DND-41 (cell line): ENCODE results near the gene KRTAP9-2.
"Not testable (repeated sequence)": the region's sequence is repeated elsewhere in the genome, so short reads cannot be mapped to it uniquely, and the experiment has no call there.

Experiments used
- ATAC-seq: fragments of 200-7000 bp; cut with Tn5 transposase; 3 replicates; pipeline ENCODE4 v1.9.1; 2021; ENCODE audit warnings: low read depth; ENCODE audit not compliant: insufficient read depth
- DNase-seq: peaks from one replicate; pipeline ENCODE4 v3.0.0-alpha.2; 2020
- H2AFZ ChIP-seq: 2 replicates; pipeline ENCODE4 v1.6.0; 2012; ENCODE audit warnings: low read depth, low read length
- H3K27ac ChIP-seq: 2 replicates; pipeline ENCODE4 v1.5.1; 2012; ENCODE audit warnings: low read length, inconsistent platforms
- H3K27me3 ChIP-seq: fragments of 200-600 bp; sonication (generic); 2 replicates; pipeline ENCODE4 v1.6.0; 2012; ENCODE audit warnings: low read length, mild to moderate bottlenecking, inconsistent platforms; ENCODE audit not compliant: insufficient read depth, poor library complexity
- H3K36me3 ChIP-seq: 2 replicates; pipeline ENCODE4 v1.5.1; 2012; ENCODE audit warnings: low read length, inconsistent platforms; ENCODE audit not compliant: insufficient read depth
- H3K4me1 ChIP-seq: 2 replicates; pipeline ENCODE4 v1.5.1; 2012; ENCODE audit warnings: mild to moderate bottlenecking, low read length; ENCODE audit not compliant: insufficient read depth
- H3K4me2 ChIP-seq: 2 replicates; pipeline ENCODE4 v1.6.0; 2012; ENCODE audit warnings: mild to moderate bottlenecking, moderate library complexity, low read length, inconsistent platforms; ENCODE audit not compliant: insufficient read depth
- H3K4me3 ChIP-seq, 2 experiments: fragments of 200-600 bp in 1 of 2; shearing (Covaris generic) in 1 of 2; 2 replicates each; pipeline ENCODE4 v1.5.1; 2012 to 2016; ENCODE audit warnings: inconsistent platforms in 2 of 2, low read length in 2 of 2, mild to moderate bottlenecking in 2 of 2, low read depth in 1 of 2, moderate library complexity in 1 of 2
- H3K79me2 ChIP-seq: 2 replicates; pipeline ENCODE4 v1.6.0; 2012; ENCODE audit warnings: low read length, inconsistent platforms; ENCODE audit not compliant: insufficient read depth
- H3K9ac ChIP-seq: 2 replicates; pipeline ENCODE4 v1.6.0; 2012; ENCODE audit warnings: low read depth, mild to moderate bottlenecking, inconsistent platforms, low read length, moderate library complexity
- H3K9me3 ChIP-seq: 2 replicates; pipeline ENCODE4 v1.5.1; 2012; ENCODE audit warnings: low read length, moderate library complexity, mild to moderate bottlenecking, inconsistent platforms; ENCODE audit not compliant: insufficient read depth, severe bottlenecking
- H4K20me1 ChIP-seq: 2 replicates; pipeline ENCODE4 v1.6.0; 2012; ENCODE audit warnings: low read length; ENCODE audit not compliant: insufficient read depth
- EZH2 ChIP-seq: IDR thresholded peaks from 3 replicates; pipeline ENCODE4 v1.6.1; 2012; ENCODE audit warnings: borderline replicate concordance, low read depth, mild to moderate bottlenecking, moderate library complexity, low read length, inconsistent platforms; ENCODE audit not compliant: severe bottlenecking
- TF ChIP-seq, protein P1 (sequence below): IDR thresholded peaks from 2 replicates; pipeline ENCODE4 v1.5.1; 2012; ENCODE audit warnings: borderline replicate concordance, low read length, moderate library complexity, mild to moderate bottlenecking; ENCODE audit not compliant: poor library complexity, severe bottlenecking; ENCODE audit errors: extremely low read depth

Gene KRTAP9-2

GRCh38 chr17:41186872-41187271 lies 39.6 kb upstream of the KRTAP9-2 start:
- DNase-seq, result no peak

GRCh38 chr17:41189837-41190318 lies 36.6 kb upstream of the KRTAP9-2 start, which contains the start of gene KRTAP9-1:
Gene KRTAP9-1 (plus strand): TSS chr17:41189887. CDS start chr17:41189887, 0 bp downstream.
- not testable (repeated sequence) for H3K9me3 ChIP-seq, H3K79me2 ChIP-seq, H4K20me1 ChIP-seq, H3K4me3 ChIP-seq, DNase-seq, ATAC-seq, H3K27me3 ChIP-seq, H3K4me2 ChIP-seq, H3K27ac ChIP-seq, H3K9ac ChIP-seq, H2AFZ ChIP-seq, H3K36me3 ChIP-seq, H3K4me1 ChIP-seq

More at GRCh38 chr17:41186872-41187271, 39.6 kb upstream of the KRTAP9-2 start:
- H3K4me3 ChIP-seq, result no peak overlapping the region
- H3K9ac ChIP-seq, result no peak overlapping the region
- TF ChIP-seq EZH2, result no peak
- TF ChIP-seq, protein P1, sequence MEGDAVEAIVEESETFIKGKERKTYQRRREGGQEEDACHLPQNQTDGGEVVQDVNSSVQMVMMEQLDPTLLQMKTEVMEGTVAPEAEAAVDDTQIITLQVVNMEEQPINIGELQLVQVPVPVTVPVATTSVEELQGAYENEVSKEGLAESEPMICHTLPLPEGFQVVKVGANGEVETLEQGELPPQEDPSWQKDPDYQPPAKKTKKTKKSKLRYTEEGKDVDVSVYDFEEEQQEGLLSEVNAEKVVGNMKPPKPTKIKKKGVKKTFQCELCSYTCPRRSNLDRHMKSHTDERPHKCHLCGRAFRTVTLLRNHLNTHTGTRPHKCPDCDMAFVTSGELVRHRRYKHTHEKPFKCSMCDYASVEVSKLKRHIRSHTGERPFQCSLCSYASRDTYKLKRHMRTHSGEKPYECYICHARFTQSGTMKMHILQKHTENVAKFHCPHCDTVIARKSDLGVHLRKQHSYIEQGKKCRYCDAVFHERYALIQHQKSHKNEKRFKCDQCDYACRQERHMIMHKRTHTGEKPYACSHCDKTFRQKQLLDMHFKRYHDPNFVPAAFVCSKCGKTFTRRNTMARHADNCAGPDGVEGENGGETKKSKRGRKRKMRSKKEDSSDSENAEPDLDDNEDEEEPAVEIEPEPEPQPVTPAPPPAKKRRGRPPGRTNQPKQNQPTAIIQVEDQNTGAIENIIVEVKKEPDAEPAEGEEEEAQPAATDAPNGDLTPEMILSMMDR, result no peak
- H2AFZ ChIP-seq, result no peak overlapping the region
- no peaks in the 10 kb centered on the region for H4K20me1 ChIP-seq
- H3K27me3 ChIP-seq, result peaks cover 3% of the 10 kb centered on the region
- ATAC-seq, result no peak
- no peaks in the 10 kb centered on the region for H3K36me3 ChIP-seq
- no peaks in the 10 kb centered on the region for H3K9me3 ChIP-seq
- no peaks in the 10 kb centered on the region for H3K4me1 ChIP-seq
- no peak overlapping the region for H3K27ac ChIP-seq
- no peaks in the 10 kb centered on the region for H3K79me2 ChIP-seq
- no peak overlapping the region for H3K4me2 ChIP-seq

DNA sequence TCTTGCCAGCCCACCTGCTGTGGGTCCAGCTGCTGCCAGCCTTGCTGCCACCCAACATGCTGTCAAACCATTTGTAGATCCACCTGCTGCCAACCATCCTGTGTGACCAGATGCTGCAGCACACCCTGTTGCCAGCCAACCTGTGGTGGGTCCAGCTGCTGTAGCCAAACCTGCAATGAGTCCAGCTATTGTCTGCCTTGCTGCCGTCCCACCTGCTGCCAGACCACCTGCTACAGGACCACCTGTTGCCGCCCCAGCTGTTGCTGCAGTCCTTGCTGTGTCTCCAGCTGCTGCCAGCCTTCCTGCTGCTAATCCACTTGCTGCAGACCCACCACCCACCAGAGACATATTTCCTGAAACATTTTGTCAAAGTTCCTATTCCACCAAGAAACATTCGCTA lies 36.1 kb upstream of the KRTAP9-2 start:
- ATAC-seq (no peak), DNase-seq (no peak)
- Histone ChIP-seq H3K79me2 (no peaks in the 10 kb centered on the region), H3K4me1 (no peaks in the 10 kb centered on the region), H3K36me3 (no peaks in the 10 kb centered on the region), H3K27ac (no peak overlapping the region), H3K9ac (no peak overlapping the region), H3K9me3 (no peaks in the 10 kb centered on the region), H4K20me1 (no peaks in the 10 kb centered on the region), H3K27me3 (peaks cover 3% of the 10 kb centered on the region), H3K4me3 (no peak overlapping the region), H3K4me2 (no peak overlapping the region), H2AFZ (no peak overlapping the region)
- no peak for TF ChIP-seq EZH2
- TF ChIP-seq, protein P1, result no peak

DNA sequence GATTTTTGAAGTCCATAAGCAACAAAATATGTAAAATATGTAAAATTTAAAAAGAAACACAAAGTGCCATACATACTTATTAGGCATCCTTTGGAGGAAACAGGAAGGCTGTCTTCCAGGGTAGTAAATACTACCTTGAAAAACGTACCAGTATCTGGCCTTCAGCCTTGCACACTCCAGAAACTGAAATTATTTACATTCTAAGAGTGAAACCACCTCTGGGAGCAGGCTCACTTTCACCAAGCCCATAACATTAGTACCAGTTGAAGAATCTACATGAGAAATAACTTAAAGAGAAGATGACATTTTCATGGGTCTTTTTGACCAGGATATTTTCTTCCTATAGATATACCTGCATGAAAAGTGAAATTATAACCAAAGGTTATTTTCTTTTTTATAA lies 30.4 kb upstream of the KRTAP9-2 start:
- Histone ChIP-seq H3K4me3 (no peak overlapping the region), H3K9me3 (no peaks in the 10 kb centered on the region), H3K27me3 (no peaks in the 10 kb centered on the region), H3K4me2 (no peak overlapping the region), H3K36me3 (no peaks in the 10 kb centered on the region), H3K27ac (no peak overlapping the region), H3K9ac (no peak overlapping the region), H2AFZ (no peak overlapping the region), H4K20me1 (no peaks in the 10 kb centered on the region), H3K79me2 (no peaks in the 10 kb centered on the region), H3K4me1 (no peaks in the 10 kb centered on the region)
- ATAC-seq, result no peak
- no peak for TF ChIP-seq EZH2
- TF ChIP-seq, protein P1, result no peak
- DNase-seq, result no peak
